Ecto neural progenitor cell (in vitro differentiated cells): ENCODE data around the gene MAP7D1.
A peak's percentile ranks its signal among the peaks of the same experiment; 100 is the strongest.

Source experiments
- DNase-seq: peaks from one replicate; pipeline ENCODE4 v3.0.0-alpha.2; 2018; ENCODE audit warnings: low spot score

The MAP7D1 gene

GRCh38 chr1:36155408-36156328 is at the start of gene MAP7D1:
TSS of gene MAP7D1 (plus strand) at chr1:36156160. CDS start at chr1:36156418, 258 bp downstream.
- peak; percentile 90 for DNase-seq

- DNase-seq = no peak
Measured at GRCh38 chr1:36106269-36106668, 49.7 kb upstream of the MAP7D1 start.

GRCh38 chr1:36107394-36107793 is 48.6 kb upstream of the MAP7D1 start:
- DNase-seq = peak; percentile 29

- no peak for DNase-seq
Measured at GRCh38 chr1:36108314-36108713, 47.6 kb upstream of the MAP7D1 start.

- no peak for DNase-seq
Measured at GRCh38 chr1:36109041-36109679, 46.8 kb upstream of the MAP7D1 start.

GRCh38 chr1:36111151-36111550 is 44.8 kb upstream of the MAP7D1 start:
- no peak for DNase-seq

- DNase-seq = no peak
Measured at GRCh38 chr1:36112823-36113222, 43.1 kb upstream of the MAP7D1 start.

GRCh38 chr1:36114371-36114770 is 41.6 kb upstream of the MAP7D1 start:
- no peak for DNase-seq

GRCh38 chr1:36115200-36115669 is 40.7 kb upstream of the MAP7D1 start:
- no peak for DNase-seq

- no peak for DNase-seq
Measured at GRCh38 chr1:36115931-36116330, 40.0 kb upstream of the MAP7D1 start.

- DNase-seq = peak; percentile 41
Measured at GRCh38 chr1:36116901-36117300, 39.1 kb upstream of the MAP7D1 start.

GRCh38 chr1:36118447-36119204 is 37.3 kb upstream of the MAP7D1 start:
- DNase-seq = peak; percentile 46

GRCh38 chr1:36119456-36119855 is 36.5 kb upstream of the MAP7D1 start:
- DNase-seq = no peak

GRCh38 chr1:36122062-36123030 is 33.6 kb upstream of the MAP7D1 start:
- DNase-seq = no peak

GRCh38 chr1:36123356-36123755 is 32.6 kb upstream of the MAP7D1 start:
- DNase-seq = no peak

GRCh38 chr1:36124404-36125128 is 31.4 kb upstream of the MAP7D1 start:
- no peak for DNase-seq

GRCh38 chr1:36125129-36125991 is 30.6 kb upstream of the MAP7D1 start, which contains the start of gene COL8A2:
TSS of gene COL8A2 (minus strand) at chr1:36125222. CDS start at chr1:36100242, 24,980 bp downstream.
- no peak for DNase-seq

- DNase-seq = no peak
Measured at GRCh38 chr1:36126005-36126716, 29.8 kb upstream of the MAP7D1 start.
